ENCODE data around the gene STEAP1B. TPM values are rescaled to one million over a fixed set of nuclear protein-coding genes. Genes with fewer than 3 reads are reported as not detected.
"Not testable (repeated sequence)": the region's sequence is repeated elsewhere in the genome, so short reads cannot be mapped to it uniquely, and the experiment has no call there.

The STEAP1B gene
- polyA plus RNA-seq (2011; rRNA removed): 14.4 and 18.8 TPM in 2 replicates
- 9.0 and 11.6 TPM in 2 replicates for polyA minus RNA-seq (2011; rRNA and poly(A)+ RNA removed)

GRCh38 chr7:22499888-22500689 lies at the start of gene STEAP1B:
Gene STEAP1B (minus strand): TSS chr7:22500188. CDS start chr7:22494855, 5,333 bp downstream.
- H3K27me3 ChIP-seq (ENCODE audit: control insufficient read depth, insufficient read depth, low read length); H3K9me3 ChIP-seq (ENCODE audit: control insufficient read depth, insufficient read depth, low read length); POLR2A ChIA-PET: not testable (repeated sequence)
- TF ChIP-seq CTCF (IDR thresholded peaks at IDR 0.05; ENCODE audit: low read depth, low read length): peak; percentile 79
- CTCF ChIA-PET: interaction anchor here (0.6 to 3.1 kb wide), 6 partner anchors 41 to 416 kb away, joined by 3 to 33 read pairs (median 4); no protein-coding TSS in a partner anchor
- peak; percentile 77 for DNase-seq (ENCODE audit: low read depth, low spot score)
- H3K4me3 ChIP-seq (ENCODE audit: low read depth, low read length): peak within 1 kb of the TSS; percentile 62
- peak within 1 kb of the TSS; percentile 52 for H3K27ac ChIP-seq (ENCODE audit: low read depth, low read length)

- POLR2A ChIA-PET: no interaction called here
- Histone ChIP-seq H3K9me3 (ENCODE audit: control insufficient read depth, insufficient read depth, low read length) (no peaks in the 10 kb centered on the region), H3K27me3 (ENCODE audit: control insufficient read depth, insufficient read depth, low read length) (peaks cover 20% of the 10 kb centered on the region), H3K27ac (ENCODE audit: low read depth, low read length) (no peak overlapping the region), H3K4me3 (ENCODE audit: low read depth, low read length) (no peak overlapping the region)
- no peak for DNase-seq (ENCODE audit: low read depth, low spot score)
- no peak for TF ChIP-seq CTCF (IDR thresholded peaks at IDR 0.05; ENCODE audit: low read depth, low read length)
- CTCF ChIA-PET: interaction anchor here (0.7 to 1.8 kb wide), 4 partner anchors 10 to 714 kb away, joined by 3 to 9 read pairs (median 7); no protein-coding TSS in a partner anchor
These were observed 49.1 kb upstream of the STEAP1B start for GRCh38 chr7:22549051-22549450.

GRCh38 chr7:22548313-22548712 lies 48.3 kb upstream of the STEAP1B start:
- POLR2A ChIA-PET: no interaction called here
- DNase-seq (ENCODE audit: low read depth, low spot score): no peak
- no peak overlapping the region for H3K27ac ChIP-seq (ENCODE audit: low read depth, low read length)
- H3K4me3 ChIP-seq (ENCODE audit: low read depth, low read length): no peak overlapping the region
- no peak for TF ChIP-seq CTCF (IDR thresholded peaks at IDR 0.05; ENCODE audit: low read depth, low read length)
- CTCF ChIA-PET: interaction anchor here (0.9 to 1.8 kb wide), 3 partner anchors 11 to 538 kb away, joined by 3 to 9 read pairs (median 8); no protein-coding TSS in a partner anchor
- H3K9me3 ChIP-seq (ENCODE audit: control insufficient read depth, insufficient read depth, low read length): no peaks in the 10 kb centered on the region
- H3K27me3 ChIP-seq (ENCODE audit: control insufficient read depth, insufficient read depth, low read length): peaks cover 20% of the 10 kb centered on the region

GRCh38 chr7:22546769-22547168 lies 46.8 kb upstream of the STEAP1B start:
- Histone ChIP-seq H3K4me3 (ENCODE audit: low read depth, low read length) (no peak overlapping the region), H3K27ac (ENCODE audit: low read depth, low read length) (no peak overlapping the region), H3K9me3 (ENCODE audit: control insufficient read depth, insufficient read depth, low read length) (no peaks in the 10 kb centered on the region), H3K27me3 (ENCODE audit: control insufficient read depth, insufficient read depth, low read length) (peaks cover 20% of the 10 kb centered on the region)
- TF ChIP-seq CTCF (IDR thresholded peaks at IDR 0.05; ENCODE audit: low read depth, low read length): no peak
- ChIA-PET CTCF (interaction anchor here (0.7 to 0.9 kb wide), 2 partner anchors 508 to 539 kb away, joined by 3 to 4 read pairs; no protein-coding TSS in a partner anchor), POLR2A (no interaction called here)
- DNase-seq (ENCODE audit: low read depth, low spot score): no peak

- DNase-seq (ENCODE audit: low read depth, low spot score): no peak
- H3K4me3 ChIP-seq (ENCODE audit: low read depth, low read length): no peak overlapping the region
- peaks cover 20% of the 10 kb centered on the region for H3K27me3 ChIP-seq (ENCODE audit: control insufficient read depth, insufficient read depth, low read length)
- ChIA-PET POLR2A (interaction anchor here (0.6 kb wide), 1 partner anchor 9 kb away, joined by 4 read pairs; no protein-coding TSS in a partner anchor), CTCF (no interaction called here)
- no peaks in the 10 kb centered on the region for H3K9me3 ChIP-seq (ENCODE audit: control insufficient read depth, insufficient read depth, low read length)
- no peak overlapping the region for H3K27ac ChIP-seq (ENCODE audit: low read depth, low read length)
- TF ChIP-seq CTCF (IDR thresholded peaks at IDR 0.05; ENCODE audit: low read depth, low read length): no peak
These were observed 45.5 kb upstream of the STEAP1B start for GRCh38 chr7:22545529-22545928.

All from AG04450 (cell line).